Erythroblast (primary cell): ENCODE results near the gene PGBD5.

Experiments
- GATA1 ChIP-seq: IDR thresholded peaks from 2 replicates; pipeline ENCODE4 v1.6.1; 2011; ENCODE audit warnings: low read depth, mild to moderate bottlenecking, control low read depth, low read length, moderate library complexity
- POLR2A ChIP-seq: IDR thresholded peaks from 2 replicates; pipeline ENCODE4 v1.6.1; 2011; ENCODE audit warnings: mild to moderate bottlenecking, low read length

DNA sequence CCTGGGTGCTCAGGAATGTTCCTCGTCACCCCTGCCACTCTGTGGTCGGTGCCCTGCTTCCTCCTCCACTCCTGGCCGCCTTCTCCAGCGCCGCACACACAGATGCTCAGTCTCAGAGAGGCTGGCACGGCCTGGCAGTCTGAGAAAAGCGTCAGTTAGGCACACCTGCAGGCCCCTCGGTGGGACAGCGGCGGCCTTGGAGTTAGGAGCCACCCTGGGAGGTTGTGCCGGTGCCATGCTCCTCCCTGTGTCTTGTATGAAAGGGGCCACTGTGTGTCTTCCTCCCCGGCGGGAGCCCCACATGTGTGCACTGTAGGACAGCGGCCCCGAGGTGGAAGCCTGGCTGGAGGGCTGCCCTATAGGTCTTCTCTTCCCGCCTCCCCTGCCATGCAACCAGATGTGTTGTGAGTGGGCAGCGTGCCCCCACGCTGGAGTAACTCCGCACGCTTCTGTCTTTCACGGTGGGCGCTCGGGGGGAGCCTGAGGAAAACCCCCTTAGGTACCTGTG lies 145.2 kb downstream of the PGBD5 start:
- TF ChIP-seq POLR2A: no peak
- no peak for TF ChIP-seq GATA1
